NCI-H1105 (cell line): ENCODE measurements around the gene IFNA14.
"Not testable (repeated sequence)": the region's sequence is repeated elsewhere in the genome, so short reads cannot be mapped to it uniquely, and the experiment has no call there.

ENCODE experiments used
- DNase-seq: peaks from one replicate; lab custom pipeline; 2025; lab: John Stamatoyannopoulos, UW

IFNA14 gene

DNA sequence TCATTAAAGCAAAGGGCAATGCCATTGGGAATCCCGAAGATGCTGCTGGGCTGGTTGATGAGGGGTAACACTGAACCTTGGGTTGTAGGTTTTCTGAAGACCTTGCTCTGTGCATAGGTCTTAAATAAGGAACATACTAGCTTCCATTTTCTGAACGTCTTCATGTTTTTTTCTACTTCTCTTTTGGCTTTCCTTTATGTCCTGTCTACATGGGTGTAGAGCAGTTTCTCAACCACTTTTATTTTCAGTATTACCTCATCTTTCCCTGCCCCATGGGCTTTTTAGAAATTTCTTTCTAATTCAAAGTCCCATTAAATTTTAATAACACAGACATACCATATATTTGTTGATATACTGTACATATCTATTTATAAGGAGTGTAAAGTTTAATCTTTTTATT is at the start of gene IFNA14:
Gene IFNA14, minus strand, starts transcription at position 95 of the 400 bp plus-strand sequence. Its CDS starts 70 bp downstream, at position 25.
- DNase-seq = no peak

GRCh38 chr9:21287280-21287679 is 47.5 kb upstream of the IFNA14 start:
- DNase-seq = no peak

DNA sequence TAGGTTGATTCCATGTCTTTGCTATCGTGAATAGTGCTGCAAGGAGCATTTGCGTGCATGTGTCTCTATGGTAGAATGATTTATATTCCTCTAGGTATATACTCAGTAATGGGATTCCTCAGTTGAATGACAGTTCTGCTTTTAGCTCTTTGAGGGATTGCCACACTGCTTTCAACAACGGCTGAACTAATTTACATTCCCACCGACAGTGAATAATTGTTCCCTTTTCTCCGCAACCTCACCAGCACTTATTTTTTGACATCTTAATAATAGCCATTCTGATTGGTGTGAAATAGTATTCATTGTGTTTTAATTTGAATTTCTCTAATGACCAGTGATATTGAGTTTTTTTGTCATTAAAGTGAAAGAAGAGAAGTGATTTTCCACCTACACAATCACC is 46.9 kb upstream of the IFNA14 start:
- no peak for DNase-seq

DNA sequence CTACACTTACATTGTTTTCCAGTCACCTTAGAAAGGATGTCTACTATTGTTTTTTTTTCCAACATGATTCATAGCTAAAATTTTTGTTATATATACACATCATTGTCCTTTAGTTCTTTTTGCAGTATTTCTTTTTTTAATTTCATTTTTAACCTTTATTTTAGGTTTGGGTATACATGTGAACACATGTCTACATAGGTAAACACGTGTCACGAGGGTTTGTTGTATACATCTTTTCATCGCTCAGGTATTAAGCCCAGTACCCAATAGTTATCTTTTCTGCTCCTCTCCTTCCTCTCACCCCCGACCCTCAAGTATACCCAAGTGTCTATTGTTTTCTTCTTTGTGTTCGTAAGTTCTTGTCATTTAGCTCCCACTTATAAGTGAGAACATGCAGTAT is 46.3 kb upstream of the IFNA14 start:
- DNase-seq = no peak

DNA sequence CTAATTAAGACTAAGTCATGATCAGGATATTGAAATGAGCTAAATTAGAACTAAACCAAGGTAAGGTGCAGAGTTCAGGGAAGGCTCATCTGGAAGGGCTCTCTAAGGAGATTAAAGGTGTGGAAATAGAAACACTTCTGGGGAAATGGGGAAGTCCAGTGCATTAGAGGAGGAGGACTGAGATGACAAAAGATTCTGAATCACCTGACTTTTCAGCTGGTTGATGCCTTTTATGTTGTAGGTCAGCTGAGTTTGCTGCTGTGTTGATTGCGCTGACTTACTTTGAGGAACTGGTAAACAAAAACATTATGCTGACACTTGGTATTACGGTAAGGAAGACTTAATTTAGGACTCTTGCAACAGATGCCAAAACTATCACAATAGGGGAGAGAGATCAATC is 41.5 kb upstream of the IFNA14 start:
- DNase-seq = no peak

GRCh38 chr9:21268347-21268657 is 28.5 kb upstream of the IFNA14 start:
- DNase-seq = no peak

DNA sequence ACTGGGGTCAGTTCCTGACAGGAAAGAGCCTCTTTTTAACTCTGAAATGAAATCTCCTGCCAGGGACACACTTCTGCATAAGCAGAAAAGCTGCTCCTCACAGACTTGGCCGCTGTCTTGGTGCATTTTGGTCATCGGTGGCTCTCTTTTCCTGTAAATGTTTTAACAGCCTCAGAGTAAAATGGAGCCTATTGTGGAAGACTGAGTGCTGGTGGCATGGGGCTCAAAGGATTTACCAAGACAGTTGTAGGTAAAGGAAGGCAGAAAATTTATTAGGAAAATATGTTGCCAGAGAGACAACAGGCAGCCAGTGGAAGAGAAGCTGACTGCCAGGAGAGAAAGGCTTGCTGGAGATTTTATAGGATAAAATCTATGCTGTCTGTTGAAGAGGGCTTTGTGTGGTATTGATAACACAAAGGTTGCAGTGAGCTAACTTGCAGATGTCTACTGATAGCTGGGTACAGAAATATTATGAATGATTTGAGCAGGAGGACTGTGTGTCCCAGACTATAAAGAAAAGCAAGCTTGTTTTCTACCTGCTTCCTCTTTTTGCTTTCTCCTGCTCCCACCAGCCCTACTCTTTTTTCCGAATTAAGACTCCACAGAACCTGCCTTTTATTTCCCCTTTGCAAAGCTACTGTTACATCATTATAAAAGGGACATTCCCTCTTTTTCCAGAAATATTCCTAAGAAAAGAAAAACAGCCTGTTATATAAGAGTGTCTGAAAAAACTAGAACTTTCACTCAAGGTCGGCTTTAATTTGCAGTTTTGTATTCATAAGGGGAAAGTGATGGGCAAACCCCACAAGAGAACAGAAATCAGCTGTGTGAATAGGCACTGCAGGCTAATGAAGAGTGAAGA is 27.9 kb upstream of the IFNA14 start:
- no peak for DNase-seq

DNA sequence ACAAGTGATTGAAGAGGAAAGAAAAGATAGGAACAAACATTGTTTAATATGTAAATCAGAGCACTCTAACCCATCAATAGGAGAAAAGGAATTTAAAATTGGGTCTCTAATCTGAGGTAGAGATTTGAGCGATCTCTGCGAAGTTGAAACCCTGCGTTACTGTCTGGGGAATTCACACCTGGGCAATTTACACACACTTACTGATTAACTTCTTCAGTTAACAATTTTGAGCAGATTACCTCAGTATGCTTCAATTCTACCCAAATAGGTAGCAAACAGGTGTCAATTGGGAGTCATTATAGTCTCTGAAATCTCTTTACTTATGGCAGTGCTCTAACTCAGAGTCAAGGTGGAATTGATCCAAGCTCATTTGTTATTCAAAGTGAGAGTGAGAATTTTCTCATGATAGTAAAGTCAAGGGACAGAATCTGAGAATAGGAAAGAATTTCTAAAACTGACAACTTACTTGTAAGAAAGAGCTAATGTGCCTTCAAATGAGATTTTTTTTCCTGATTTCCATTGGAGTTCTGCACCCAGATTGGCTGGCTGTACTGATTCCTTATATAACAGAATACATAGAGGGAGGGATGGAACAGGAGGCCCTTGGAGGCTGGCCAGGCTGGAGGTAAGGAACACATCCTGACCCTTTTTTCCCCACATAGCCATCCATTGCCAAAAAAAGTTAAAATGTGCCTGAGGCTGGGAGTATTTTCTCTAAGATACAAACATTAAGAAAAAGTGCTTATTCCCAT is 27.1 kb upstream of the IFNA14 start:
- DNase-seq = no peak

DNA sequence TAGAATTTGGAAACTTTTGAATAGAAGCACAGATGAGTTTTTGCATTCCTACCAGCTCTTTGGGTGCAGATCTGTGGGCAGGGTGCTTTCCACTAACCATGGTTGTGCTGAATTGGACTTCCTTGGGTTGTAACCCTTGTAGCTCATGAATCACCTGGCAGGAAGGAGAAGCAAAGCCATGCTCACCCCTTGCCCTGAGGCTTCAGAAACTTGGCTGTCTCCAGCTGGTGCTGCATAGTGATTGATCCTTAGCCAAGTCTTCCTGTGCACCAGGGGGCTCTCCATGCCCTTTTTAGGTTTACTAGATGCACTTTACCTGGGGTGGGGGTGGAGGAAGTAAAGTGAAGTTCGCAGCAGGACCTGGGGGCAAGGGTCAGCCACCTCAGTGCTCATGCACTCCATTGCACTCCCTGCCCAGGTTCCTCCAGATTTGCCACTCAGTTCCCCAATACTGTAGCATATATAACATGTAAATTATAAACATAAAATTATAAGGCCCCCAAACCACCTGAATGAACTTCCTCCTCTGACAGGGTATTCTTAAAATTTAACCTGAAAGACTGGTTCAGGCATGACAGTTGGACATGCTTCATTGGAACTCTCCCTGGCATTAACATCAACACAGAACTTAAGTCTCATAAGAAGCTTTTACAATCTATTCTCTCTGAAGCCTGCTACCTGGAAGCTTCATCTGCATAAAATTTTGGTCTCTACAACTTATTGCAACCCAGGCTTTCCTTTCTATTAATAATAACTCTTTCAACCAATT is 25.8 kb upstream of the IFNA14 start:
- no peak for DNase-seq

- DNase-seq = no peak
These were observed 15.9 kb upstream of the IFNA14 start for GRCh38 chr9:21255538-21256212.

DNA sequence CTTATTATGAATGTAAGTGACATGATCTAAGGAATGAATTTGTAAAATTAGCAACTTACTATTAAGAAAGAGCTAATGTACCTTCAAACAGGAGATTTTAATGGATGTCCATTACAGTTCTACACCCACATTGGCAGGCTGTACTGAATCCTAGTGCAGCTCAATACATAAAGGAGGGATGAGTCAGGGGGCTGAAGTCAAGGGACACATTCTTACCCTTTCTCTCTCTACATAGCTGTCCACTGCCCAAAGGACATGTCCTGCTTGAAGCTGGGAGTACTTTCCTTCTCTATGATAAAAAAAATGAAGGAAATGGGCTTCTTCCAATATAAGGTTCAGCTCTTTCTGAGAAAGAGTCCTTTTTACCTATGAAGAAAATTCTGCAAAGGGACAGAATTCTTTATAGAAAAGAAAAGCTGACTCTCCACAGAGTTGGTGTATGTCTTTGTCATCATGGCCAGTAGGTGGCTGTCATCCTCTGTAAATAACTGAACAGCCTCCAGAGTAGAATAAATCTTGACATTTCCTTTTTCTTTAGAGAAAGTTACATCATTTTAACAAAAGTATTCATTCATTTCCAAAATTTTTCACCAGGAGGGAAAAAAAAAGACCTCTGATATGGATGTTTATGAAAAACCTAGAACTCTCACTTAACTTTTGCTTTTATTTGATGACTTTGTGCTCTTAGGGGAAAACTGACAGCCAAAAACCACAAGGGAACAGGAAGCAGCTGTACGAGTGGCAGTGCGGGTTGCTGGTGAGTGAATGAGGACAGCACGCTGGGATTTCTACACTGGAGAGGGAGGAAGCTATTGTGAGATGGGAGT is 13.1 kb upstream of the IFNA14 start:
- DNase-seq = peak; percentile 0

- DNase-seq = no peak
These were observed 11.8 kb upstream of the IFNA14 start for GRCh38 chr9:21251638-21252037.

GRCh38 chr9:21251190-21251589 is 11.4 kb upstream of the IFNA14 start:
- no peak for DNase-seq

DNA sequence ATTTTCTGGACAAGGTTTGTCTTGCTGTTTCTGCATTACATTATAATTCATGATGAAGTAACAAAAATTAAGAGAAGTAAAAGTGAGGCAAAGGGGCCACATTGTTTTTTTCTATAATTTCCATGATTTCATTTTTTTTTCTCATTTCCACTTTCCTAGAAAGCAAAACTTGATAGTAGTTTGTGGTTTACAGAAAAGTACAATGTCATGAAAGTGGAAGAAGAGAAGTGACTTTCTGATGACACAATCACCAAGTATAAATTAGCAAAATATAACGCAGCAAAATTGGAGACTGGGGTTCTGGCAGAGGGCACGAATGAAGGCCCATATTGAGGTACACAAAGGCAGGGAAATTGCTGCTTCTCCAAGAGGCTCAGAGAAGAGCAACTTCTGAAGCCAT is 5.0 kb upstream of the IFNA14 start:
- no peak for DNase-seq

DNA sequence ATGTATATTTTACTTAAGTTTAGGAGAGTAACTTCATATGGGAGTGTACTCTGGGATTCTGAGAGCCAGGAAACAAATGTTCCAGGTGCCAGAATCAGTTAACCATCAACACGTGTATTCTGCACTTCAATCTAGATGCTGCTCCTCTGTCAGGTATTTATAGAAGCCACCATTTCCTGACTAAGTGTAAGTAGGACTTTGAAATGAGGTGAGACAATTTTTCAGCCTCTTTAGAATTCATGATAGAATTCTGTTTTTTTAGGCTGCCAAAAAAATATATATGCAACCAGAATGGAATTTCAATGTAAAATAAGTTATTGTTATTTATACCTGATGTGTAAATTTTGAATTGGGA is 3.5 kb downstream of the IFNA14 start:
- DNase-seq = not testable (repeated sequence)

GRCh38 chr9:21235468-21236359 is 4.1 kb downstream of the IFNA14 start:
- DNase-seq = not testable (repeated sequence)

DNA sequence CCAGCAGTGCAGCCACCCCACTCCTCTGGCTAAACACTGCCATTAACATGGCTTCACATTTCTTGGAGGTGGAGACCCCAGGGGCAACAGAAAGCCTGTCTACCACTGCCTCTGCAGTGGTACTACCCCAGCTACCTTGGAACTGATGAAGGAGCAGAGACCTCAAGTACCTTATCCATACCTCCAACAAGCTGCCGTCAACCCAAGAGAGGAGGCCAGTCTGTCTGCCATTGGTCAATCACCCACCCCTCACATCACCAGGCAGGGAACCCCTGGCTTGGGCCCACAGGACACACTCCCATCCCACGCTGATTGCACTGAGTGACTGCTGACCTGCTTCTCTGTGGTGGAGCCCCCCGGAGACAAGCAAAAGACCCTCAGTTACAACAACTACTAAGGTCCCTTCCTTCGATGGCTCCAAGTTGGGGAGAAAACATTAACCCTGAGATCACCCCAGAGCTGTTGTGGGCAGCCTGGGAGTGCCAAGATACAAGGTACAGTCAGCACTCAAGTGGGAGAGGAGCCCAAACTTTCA is 5.6 kb downstream of the IFNA14 start:
- DNase-seq = no peak

DNA sequence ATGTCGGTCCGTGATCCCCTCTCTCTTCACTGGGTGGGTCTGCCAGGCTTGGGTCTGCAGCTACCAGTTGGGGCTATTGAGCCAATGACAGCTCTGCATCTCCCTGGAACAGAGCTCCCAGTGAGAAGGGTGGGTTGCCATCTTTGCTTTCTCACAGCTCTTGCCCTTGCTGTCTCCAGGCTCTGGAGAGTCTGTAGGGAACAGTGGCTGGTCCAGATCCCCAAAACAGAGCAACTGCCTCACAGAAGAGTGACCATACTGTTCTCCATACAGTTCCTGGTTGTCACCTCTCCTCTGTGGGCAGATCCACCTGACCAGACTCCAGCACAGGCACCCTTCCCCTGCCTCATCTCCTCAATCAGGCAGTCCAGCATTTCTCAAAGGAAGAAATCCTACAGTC is 6.5 kb downstream of the IFNA14 start:
- no peak for DNase-seq

DNA sequence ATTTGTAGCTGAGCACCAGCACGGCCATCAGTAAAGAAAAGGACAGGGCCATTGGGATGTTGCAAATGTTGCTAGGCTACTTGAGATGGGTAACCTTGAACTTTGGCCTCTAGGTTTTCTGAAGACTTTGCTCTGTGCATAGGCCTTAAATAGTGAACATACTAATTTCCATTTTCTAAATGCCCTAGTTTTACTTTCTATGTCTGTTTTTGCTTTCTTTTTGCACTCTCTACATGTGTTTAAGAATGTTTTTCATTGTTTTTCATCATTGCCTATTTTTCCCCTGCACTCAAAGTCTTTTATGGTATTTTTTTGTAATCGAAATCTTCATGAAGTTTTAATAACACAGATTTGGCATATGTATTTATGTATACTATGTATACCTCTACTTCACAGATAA is 11.7 kb downstream of the IFNA14 start, which contains the start of gene IFNA17:
Gene IFNA17, minus strand, starts transcription at position 101 of the 400 bp plus-strand sequence. Its CDS starts 49 bp downstream, at position 52.
- DNase-seq = no peak

DNA sequence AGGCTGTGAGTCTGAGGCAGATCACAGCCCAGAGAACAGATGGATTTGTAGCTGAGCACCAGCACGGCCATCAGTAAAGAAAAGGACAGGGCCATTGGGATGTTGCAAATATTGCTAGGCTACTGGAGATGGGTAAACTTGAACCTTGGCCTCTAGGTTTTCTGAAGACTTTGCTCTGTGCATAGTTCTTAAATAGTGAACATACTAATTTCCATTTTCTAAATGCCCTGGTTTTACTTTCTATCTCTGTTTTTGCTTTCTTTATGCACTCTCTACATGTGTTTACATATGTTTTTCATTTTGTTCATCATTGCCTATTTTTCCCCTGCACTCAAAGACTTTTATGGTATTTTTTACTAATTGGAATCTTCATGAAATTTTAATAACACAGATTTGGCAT is 22.6 kb downstream of the IFNA14 start, which contains the start of gene IFNA16:
Gene IFNA16, minus strand, starts transcription at position 101 of the 400 bp plus-strand sequence. Its CDS starts 6 bp downstream, at position 95.
- not testable (repeated sequence) for DNase-seq
